CD14-positive monocyte (primary cell): ENCODE data around the gene AP1B1. TPM values are rescaled to one million over a fixed set of nuclear protein-coding genes. Genes with fewer than 3 reads are reported as not detected.

Experiments
- DNase-seq, 3 donors: peaks; one replicate each; pipeline ENCODE4 v3.0.0-alpha.2; 2011 to 2022
- H2AFZ ChIP-seq: 2 replicates; pipeline ENCODE4 v1.6.0; 2012; ENCODE audit warnings: mild to moderate bottlenecking, low read depth, low read length, inconsistent platforms; ENCODE audit not compliant: insufficient read depth, poor library complexity, severe bottlenecking
- H3K27ac ChIP-seq, 2 donors: 1 replicate in 1 of 2; 2 replicates in 1 of 2; pipeline ENCODE4 v1.5.1; 2012 to 2013; ENCODE audit warnings: low read length in 2 of 2, control low read depth in 1 of 2, inconsistent platforms in 1 of 2, low read depth in 1 of 2, mild to moderate bottlenecking in 1 of 2
- H3K27me3 ChIP-seq, 2 donors: one replicate each; pipeline versions ENCODE4 v1.6.0 to v1.6.1; 2011 to 2013; ENCODE audit warnings: low read length in 2 of 2; ENCODE audit not compliant: control insufficient read depth in 2 of 2, insufficient read depth in 2 of 2
- H3K36me3 ChIP-seq, 2 donors: replicated peaks in 1 of 2; 1 replicate in 1 of 2; 2 replicates in 1 of 2; pipeline versions ENCODE4 v1.5.1 to v1.6.1; 2012 to 2013; ENCODE audit warnings: low read length in 2 of 2, control low read depth in 1 of 2, inconsistent platforms in 1 of 2, mild to moderate bottlenecking in 1 of 2; ENCODE audit not compliant: insufficient read depth in 2 of 2, control insufficient read depth in 1 of 2
- H3K4me1 ChIP-seq, 2 donors: 1 replicate in 1 of 2; 2 replicates in 1 of 2; pipeline versions ENCODE4 v1.5.1 to v1.6.1; 2012 to 2013; ENCODE audit warnings: low read length in 2 of 2, control low read depth in 1 of 2, inconsistent platforms in 1 of 2, mild to moderate bottlenecking in 1 of 2, moderate library complexity in 1 of 2; ENCODE audit not compliant: insufficient read depth in 2 of 2, control insufficient read depth in 1 of 2
- H3K4me2 ChIP-seq: replicated peaks from 2 replicates; pipeline ENCODE3; 2012; ENCODE audit warnings: low read length, moderate library complexity, mild to moderate bottlenecking; ENCODE audit not compliant: poor library complexity, severe bottlenecking; ENCODE audit errors: extremely low read depth
- H3K4me3 ChIP-seq, 3 experiments: fragments of 200-600 bp in 1 of 3; sonication (generic) in 1 of 3; replicated peaks in 1 of 3; 1 replicate in 2 of 3; 2 replicates in 1 of 3; pipeline ENCODE4 v1.5.1; 2011 to 2013; ENCODE audit warnings: low read length in 3 of 3, mild to moderate bottlenecking in 3 of 3, control low read depth in 2 of 3, low read depth in 2 of 3, inconsistent platforms in 1 of 3, moderate library complexity in 1 of 3
- H3K79me2 ChIP-seq: 2 replicates; pipeline ENCODE4 v1.6.0; 2012; ENCODE audit warnings: mild to moderate bottlenecking, control low read depth, inconsistent platforms, low read length, moderate library complexity; ENCODE audit not compliant: insufficient read depth
- H3K9ac ChIP-seq: 2 replicates; pipeline ENCODE4 v1.6.0; 2017; ENCODE audit warnings: low read length, mild to moderate bottlenecking; ENCODE audit not compliant: insufficient read depth, poor library complexity, severe bottlenecking
- H3K9me3 ChIP-seq, 2 donors: replicated peaks in 1 of 2; 1 replicate in 1 of 2; 2 replicates in 1 of 2; pipeline versions ENCODE4 v1.5.1 to v1.6.1; 2012 to 2013; ENCODE audit warnings: low read length in 2 of 2, control low read depth in 1 of 2; ENCODE audit not compliant: control insufficient read depth in 1 of 2, insufficient read depth in 1 of 2
- H4K20me1 ChIP-seq: 2 replicates; pipeline ENCODE4 v1.6.0; 2012; ENCODE audit warnings: mild to moderate bottlenecking, low read length, control low read depth, moderate library complexity; ENCODE audit not compliant: insufficient read depth
- H3K27ac Mint-ChIP-seq, 7 donors: one replicate each; pipeline ENCODE4 v1.8.0; 2020; ENCODE audit warnings: mild to moderate bottlenecking in 7 of 7, mixed read lengths in 7 of 7, moderate library complexity in 6 of 7, inconsistent platforms in 2 of 7
- H3K27me3 Mint-ChIP-seq, 3 donors: one replicate each; pipeline ENCODE4 v1.8.0; 2021 to 2022; ENCODE audit warnings: low read depth in 3 of 3, mild to moderate bottlenecking in 3 of 3, mixed read lengths in 3 of 3, moderate library complexity in 3 of 3, inconsistent platforms in 1 of 3
- H3K36me3 Mint-ChIP-seq, 2 donors: one replicate each; pipeline ENCODE4 v1.8.0; 2020; ENCODE audit warnings: mixed read lengths in 2 of 2, inconsistent platforms in 1 of 2, mild to moderate bottlenecking in 1 of 2
- H3K4me1 Mint-ChIP-seq: one replicate; pipeline ENCODE4 v1.8.0; 2020; ENCODE audit warnings: mild to moderate bottlenecking, mixed read lengths
- H3K4me3 Mint-ChIP-seq, 2 donors: one replicate each; pipeline ENCODE4 v1.8.0; 2020; ENCODE audit warnings: mild to moderate bottlenecking in 2 of 2, mixed read lengths in 2 of 2, moderate library complexity in 1 of 2
- H3K9me3 Mint-ChIP-seq, 7 donors: one replicate each; pipeline ENCODE4 v1.8.0; 2020 to 2022; ENCODE audit warnings: mixed read lengths in 7 of 7, mild to moderate bottlenecking in 6 of 7, moderate library complexity in 6 of 7, inconsistent platforms in 2 of 7
- CTCF ChIP-seq: fragments of 200-600 bp; IDR thresholded peaks from one replicate; pipeline ENCODE4 v1.8.0; 2022; ENCODE audit warnings: antibody characterized with exemption, mild to moderate bottlenecking
- WGBS: methylation state at CpG from one replicate; pipeline ENCODE4 v1.1.5; 2013; ENCODE audit warnings: missing lambda C conversion rate; ENCODE audit not compliant: insufficient coverage; 5-methylcytosine and 5-hydroxymethylcytosine counted together
- intact Hi-C, 2 donors: fragments of 100-400 bp; cut with micrococcal nuclease; formaldehyde crosslinking; loops; one replicate each; pipeline versions ENCODE4 v1.15.0 to v1.15.1; 2023
- polyA plus RNA-seq, 3 donors: library from polyadenylated mRNA; depleted of rRNA in 1 of 3; unstranded in 2 of 3; stranded (reverse) in 1 of 3; fragments of 300-500 nt in 2 of 3; fragments of >200 nt in 1 of 3; fragmentation: Illumina TruSeq in 2 of 3; gene quantifications; 1 replicate in 2 of 3; 2 replicates in 1 of 3; pipeline ENCODE4 v1.2.3, GENCODE V29; 2012 to 2021

The AP1B1 gene
- polyA plus RNA-seq, 3 donors = 29.0 to 102 (median 40.3) TPM

- Mint-ChIP-seq H3K9me3 (peaks cover 0 to 20% (median 11%) of the 10 kb centered on the region in 7 donors), H3K27me3 (peaks cover 25 to 37% (median 34%) of the 10 kb centered on the region in 3 donors), H3K4me1 (peaks cover 12% of the 10 kb centered on the region), H3K36me3 (peaks cover 4 to 9% of the 10 kb centered on the region in 2 donors), H3K4me3 (no peak overlapping the region), H3K27ac (no peak overlapping the region)
- no peak overlapping the region for H2AFZ ChIP-seq
- peaks cover 11 to 19% of the 10 kb centered on the region in 2 donors for H3K4me1 ChIP-seq
- H3K9ac ChIP-seq = no peak overlapping the region
- no CpG with 5 or more reads among the region's 2 CpGs for whole genome bisulfite sequencing
- peaks cover 0 to 7% of the 10 kb centered on the region in 2 donors for H3K9me3 ChIP-seq
- H3K4me2 ChIP-seq = no peak overlapping the region
- H3K79me2 ChIP-seq = no peaks in the 10 kb centered on the region
- H3K4me3 ChIP-seq = no peak overlapping the region
- peaks cover 24 to 27% of the 10 kb centered on the region in 2 donors for H3K27me3 ChIP-seq
- no peak for TF ChIP-seq CTCF
- intact Hi-C loops = no loop called here
- no peaks in the 10 kb centered on the region for H4K20me1 ChIP-seq
- H3K27ac ChIP-seq = no peak overlapping the region
- DNase-seq = no peak
- H3K36me3 ChIP-seq = no peaks in the 10 kb centered on the region
Observed at GRCh38 chr22:29319072-29319471, 69.3 kb downstream of the AP1B1 start.

- Histone ChIP-seq H3K4me1 (peaks cover 18 to 31% of the 10 kb centered on the region in 2 donors), H3K4me2 (no peak overlapping the region), H3K4me3 (no peak overlapping the region), H3K36me3 (no peaks in the 10 kb centered on the region), H3K27ac (no peak overlapping the region), H3K79me2 (no peaks in the 10 kb centered on the region), H3K9me3 (peaks cover 4 to 16% of the 10 kb centered on the region in 2 donors), H2AFZ (no peak overlapping the region), H3K9ac (no peak overlapping the region), H4K20me1 (no peaks in the 10 kb centered on the region), H3K27me3 (peaks cover 30 to 37% of the 10 kb centered on the region in 2 donors)
- peaks cover 23% of the 10 kb centered on the region for H3K4me1 Mint-ChIP-seq
- peaks cover 4 to 31% (median 23%) of the 10 kb centered on the region in 7 donors for H3K9me3 Mint-ChIP-seq
- WGBS = 91% methylated on average over 17 of the region's 18 CpGs
- DNase-seq = no peak
- H3K27me3 Mint-ChIP-seq = peaks cover 37 to 48% (median 44%) of the 10 kb centered on the region in 3 donors
- H3K27ac Mint-ChIP-seq = no peak overlapping the region
- H3K4me3 Mint-ChIP-seq = no peak overlapping the region
- intact Hi-C loops = no loop called here
- H3K36me3 Mint-ChIP-seq = peaks cover 9 to 16% of the 10 kb centered on the region in 2 donors
- TF ChIP-seq CTCF = no peak
Observed at GRCh38 chr22:29317827-29318454, 70.4 kb downstream of the AP1B1 start.
